Measurements from ENCODE around the gene RUNX3. TPM values are rescaled to one million over a fixed set of nuclear protein-coding genes. Genes with fewer than 3 reads are reported as not detected.
A peak's percentile ranks its signal among the peaks of the same experiment; 100 is the strongest.
"Not testable (repeated sequence)": the region's sequence is repeated elsewhere in the genome, so short reads cannot be mapped to it uniquely, and the experiment has no call there.

RUNX3 gene
- total RNA-seq, 1 donor from 2014 or later: 0.51 TPM

- intact Hi-C loops (cut with DNase I): no loop called here
- peak; percentile 29 for DNase-seq (ENCODE audit: low spot score)
These were observed 33.3 kb downstream of the RUNX3 start for GRCh38 chr1:24896596-24897262.

- no peak for DNase-seq (ENCODE audit: low spot score)
- intact Hi-C loops (cut with DNase I): no loop called here
These were observed 33.9 kb downstream of the RUNX3 start for GRCh38 chr1:24896176-24896575.

GRCh38 chr1:24895511-24895910, 34.6 kb downstream of the RUNX3 start:
- intact Hi-C loops (cut with DNase I): no loop called here
- no peak for DNase-seq (ENCODE audit: low spot score)

- intact Hi-C loops (cut with DNase I): no loop called here
- no peak for DNase-seq (ENCODE audit: low spot score)
These were observed 36.1 kb downstream of the RUNX3 start for GRCh38 chr1:24894002-24894401.

GRCh38 chr1:24893431-24893830, 36.6 kb downstream of the RUNX3 start:
- intact Hi-C loops (cut with DNase I): no loop called here

GRCh38 chr1:24892188-24893153, 37.6 kb downstream of the RUNX3 start:
- no peak for DNase-seq (ENCODE audit: low spot score)
- intact Hi-C loops (cut with DNase I): no loop called here

More at GRCh38 chr1:24893431-24893830, 36.6 kb downstream of the RUNX3 start:
- DNase-seq (ENCODE audit: low spot score): no peak

- DNase-seq (ENCODE audit: low spot score); intact Hi-C loops (cut with DNase I): not testable (repeated sequence)
These were observed 38.7 kb downstream of the RUNX3 start for GRCh38 chr1:24891367-24891766.

GRCh38 chr1:24890887-24891286, 39.2 kb downstream of the RUNX3 start:
- no peak for DNase-seq (ENCODE audit: low spot score)
- intact Hi-C loops (cut with DNase I): no loop called here

- DNase-seq (ENCODE audit: low spot score): no peak
- intact Hi-C loops (cut with DNase I): no loop called here
These were observed 41.0 kb downstream of the RUNX3 start for GRCh38 chr1:24888971-24889676.

GRCh38 chr1:24888061-24888970, 41.8 kb downstream of the RUNX3 start:
- intact Hi-C loops (cut with DNase I): no loop called here
- peak; percentile 38 for DNase-seq (ENCODE audit: low spot score)

GRCh38 chr1:24886241-24886640, 43.8 kb downstream of the RUNX3 start:
- DNase-seq (ENCODE audit: low spot score): no peak
- intact Hi-C loops (cut with DNase I): no loop called here

GRCh38 chr1:24884751-24885150, 45.3 kb downstream of the RUNX3 start:
- intact Hi-C loops (cut with DNase I): no loop called here
- no peak for DNase-seq (ENCODE audit: low spot score)

GRCh38 chr1:24881034-24881433, 49.0 kb downstream of the RUNX3 start:
- intact Hi-C loops (cut with DNase I): no loop called here
- DNase-seq (ENCODE audit: low spot score): no peak

GRCh38 chr1:24878775-24879742, 51.0 kb downstream of the RUNX3 start:
- intact Hi-C loops (cut with DNase I): no loop called here
- peak; percentile 9 for DNase-seq (ENCODE audit: low spot score)

- no peak for DNase-seq (ENCODE audit: low spot score)
- intact Hi-C loops (cut with DNase I): no loop called here
These were observed 52.0 kb downstream of the RUNX3 start for GRCh38 chr1:24878045-24878444.

- DNase-seq (ENCODE audit: low spot score): peak; percentile 38
- intact Hi-C loops (cut with DNase I): no loop called here
These were observed 54.0 kb downstream of the RUNX3 start for GRCh38 chr1:24875991-24876506.

- peak; percentile 26 for DNase-seq (ENCODE audit: low spot score)
These were observed 54.8 kb downstream of the RUNX3 start for GRCh38 chr1:24875257-24875656.

More at GRCh38 chr1:24875257-24875656, 54.8 kb downstream of the RUNX3 start:
- intact Hi-C loops (cut with DNase I): no loop called here

Data from cardiac septum (tissue), 1 donor.